HG03460 (cell line): Measurements from ENCODE around the gene DNAJC10.
A peak's percentile ranks its signal among the peaks of the same experiment; 100 is the strongest.
"Not testable (repeated sequence)": the region's sequence is repeated elsewhere in the genome, so short reads cannot be mapped to it uniquely, and the experiment has no call there.

Experiments
- ATAC-seq: cut with Tn5 transposase; IDR thresholded peaks from one replicate; pipeline ENCODE4 v1.9.1; 2021; ENCODE audit not compliant: unreplicated experiment

The DNAJC10 gene, protein sequence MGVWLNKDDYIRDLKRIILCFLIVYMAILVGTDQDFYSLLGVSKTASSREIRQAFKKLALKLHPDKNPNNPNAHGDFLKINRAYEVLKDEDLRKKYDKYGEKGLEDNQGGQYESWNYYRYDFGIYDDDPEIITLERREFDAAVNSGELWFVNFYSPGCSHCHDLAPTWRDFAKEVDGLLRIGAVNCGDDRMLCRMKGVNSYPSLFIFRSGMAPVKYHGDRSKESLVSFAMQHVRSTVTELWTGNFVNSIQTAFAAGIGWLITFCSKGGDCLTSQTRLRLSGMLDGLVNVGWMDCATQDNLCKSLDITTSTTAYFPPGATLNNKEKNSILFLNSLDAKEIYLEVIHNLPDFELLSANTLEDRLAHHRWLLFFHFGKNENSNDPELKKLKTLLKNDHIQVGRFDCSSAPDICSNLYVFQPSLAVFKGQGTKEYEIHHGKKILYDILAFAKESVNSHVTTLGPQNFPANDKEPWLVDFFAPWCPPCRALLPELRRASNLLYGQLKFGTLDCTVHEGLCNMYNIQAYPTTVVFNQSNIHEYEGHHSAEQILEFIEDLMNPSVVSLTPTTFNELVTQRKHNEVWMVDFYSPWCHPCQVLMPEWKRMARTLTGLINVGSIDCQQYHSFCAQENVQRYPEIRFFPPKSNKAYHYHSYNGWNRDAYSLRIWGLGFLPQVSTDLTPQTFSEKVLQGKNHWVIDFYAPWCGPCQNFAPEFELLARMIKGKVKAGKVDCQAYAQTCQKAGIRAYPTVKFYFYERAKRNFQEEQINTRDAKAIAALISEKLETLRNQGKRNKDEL

DNA sequence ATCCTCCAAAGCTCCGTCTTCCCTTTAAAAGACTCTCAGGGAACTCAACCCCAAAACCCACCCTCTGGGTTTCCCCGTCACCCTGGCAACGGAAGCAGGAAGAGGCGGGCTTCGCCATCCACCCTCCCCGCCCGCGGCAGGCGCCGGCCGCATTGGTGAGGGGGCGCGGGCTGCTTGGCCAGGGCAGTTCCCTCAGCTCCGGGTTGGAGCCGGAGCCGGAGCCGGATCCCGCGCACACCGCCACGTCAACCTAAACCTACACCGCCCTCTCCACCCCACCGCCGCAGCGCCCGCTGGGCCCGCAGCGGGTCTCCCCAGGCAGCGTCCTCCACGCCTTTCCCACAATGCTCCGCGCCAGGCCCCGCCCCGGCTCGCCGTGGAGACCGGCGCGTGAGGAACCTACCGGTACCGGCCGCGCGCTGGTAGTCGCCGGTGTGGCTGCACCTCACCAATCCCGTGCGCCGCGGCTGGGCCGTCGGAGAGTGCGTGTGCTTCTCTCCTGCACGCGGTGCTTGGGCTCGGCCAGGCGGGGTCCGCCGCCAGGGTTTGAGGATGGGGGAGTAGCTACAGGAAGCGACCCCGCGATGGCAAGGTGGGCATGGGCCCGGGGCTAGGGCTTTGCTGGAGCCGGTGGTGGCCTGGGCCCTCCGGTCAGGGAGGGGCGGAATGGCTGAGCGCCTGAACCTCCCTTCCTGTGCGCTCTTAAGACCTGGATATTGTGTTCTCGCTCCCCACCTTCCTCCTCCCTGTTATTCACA, at the start of gene DNAJC10:
Gene DNAJC10, plus strand, starts transcription at position 366 of the 758 bp plus-strand sequence. CDS start 1,830 bp downstream, outside the sequence.
- peak; percentile 85 for ATAC-seq

DNA sequence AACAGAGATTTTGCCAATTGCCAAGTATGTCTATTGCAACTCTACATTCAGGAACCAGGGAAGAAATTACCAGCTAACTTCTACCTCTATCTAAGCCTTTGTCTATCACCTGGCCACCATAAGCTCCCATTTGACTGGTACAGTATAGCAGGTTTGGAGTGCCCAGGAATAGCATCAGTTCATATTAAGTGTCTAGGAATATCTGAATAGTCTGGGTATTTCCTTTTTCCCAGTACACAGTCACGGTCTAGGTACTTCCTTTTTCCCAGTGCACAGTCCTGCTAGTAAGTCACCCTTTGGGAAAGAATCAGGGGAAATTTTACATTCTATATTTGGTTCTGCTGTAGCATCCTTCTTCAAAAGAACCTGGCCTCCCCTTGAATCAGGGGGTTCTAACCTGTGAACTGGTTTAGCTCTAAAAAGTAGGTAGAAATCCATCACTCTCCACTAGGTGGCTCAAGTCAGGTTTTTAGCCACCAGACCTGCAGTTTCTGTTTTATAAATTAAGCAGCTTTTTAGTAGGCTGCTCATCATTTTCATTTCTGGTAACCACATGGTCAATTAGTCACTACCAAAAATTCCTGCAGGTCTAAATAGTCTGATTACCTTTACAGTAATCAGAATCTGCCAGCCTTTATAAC, 49.3 kb upstream of the DNAJC10 start:
- peak; percentile 83 for ATAC-seq

DNA sequence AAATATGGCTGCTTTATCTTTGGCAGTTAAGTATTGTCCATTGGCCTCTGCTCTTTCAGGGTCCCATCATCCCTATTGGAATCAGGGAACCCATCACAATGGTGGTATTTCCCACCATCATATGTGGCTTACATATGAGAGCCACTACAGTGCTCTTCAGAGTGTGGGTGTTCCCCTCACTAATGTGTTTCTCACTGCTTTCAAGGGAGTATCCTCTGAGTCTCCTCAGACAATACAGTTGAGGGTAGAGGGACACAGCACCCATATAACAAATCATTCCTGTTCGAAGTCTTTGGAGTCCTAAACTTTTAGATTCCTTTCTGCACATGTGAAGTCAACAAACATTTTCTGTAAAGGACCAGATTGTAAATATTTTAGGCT, 48.8 kb upstream of the DNAJC10 start:
- ATAC-seq: peak; percentile 22

DNA sequence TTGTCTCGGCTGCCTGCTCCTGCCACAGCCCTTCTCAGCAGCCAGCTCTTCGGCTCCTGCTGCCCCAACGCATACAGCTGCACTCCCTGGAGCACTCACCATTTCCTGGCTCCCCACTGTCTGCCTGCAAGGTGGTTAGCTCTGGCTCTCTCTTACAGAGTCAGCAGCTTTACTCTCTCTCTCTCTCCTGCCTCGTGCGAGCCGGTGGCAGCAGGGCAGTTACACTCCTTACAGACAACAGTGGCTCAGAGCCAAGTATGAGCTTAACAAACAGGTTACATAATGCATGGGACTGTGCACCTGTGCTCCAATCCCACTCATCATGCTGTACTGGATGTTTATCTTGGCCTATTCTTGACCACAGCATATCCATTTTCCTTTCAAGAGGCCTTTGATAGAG, 47.4 kb upstream of the DNAJC10 start:
- ATAC-seq: no peak

DNA sequence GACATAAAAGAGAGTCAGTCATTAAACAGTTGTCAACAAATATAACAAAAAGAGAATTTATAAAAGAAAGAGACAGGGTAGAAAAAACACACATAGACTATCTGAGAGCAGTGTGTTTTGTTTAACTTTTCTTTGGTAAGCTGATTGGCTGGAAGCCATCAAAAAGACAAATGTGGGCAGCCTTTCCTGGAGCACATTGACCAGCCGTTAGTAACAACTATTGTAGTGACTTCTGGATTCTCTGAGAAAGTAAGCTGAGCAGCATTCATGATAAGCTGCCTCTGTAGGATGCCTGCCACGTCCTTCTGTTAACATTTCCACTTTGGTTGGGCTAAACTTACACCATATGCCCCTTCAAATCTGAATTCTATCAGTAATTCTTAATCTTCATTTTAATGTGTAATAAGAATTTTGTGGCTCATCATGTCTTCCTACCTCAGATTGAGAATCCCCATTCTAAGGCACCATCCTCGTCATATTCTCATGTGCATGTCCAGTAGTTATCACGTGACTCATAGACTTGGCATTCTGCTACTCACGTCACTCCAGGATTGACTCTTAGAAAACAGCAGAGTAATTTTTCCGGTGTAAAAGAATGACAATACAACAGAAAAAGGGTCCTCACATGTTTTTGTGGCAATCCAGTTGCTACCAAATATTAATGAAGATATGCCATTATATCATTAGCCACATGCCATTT, 43.4 kb upstream of the DNAJC10 start:
- no peak for ATAC-seq

DNA sequence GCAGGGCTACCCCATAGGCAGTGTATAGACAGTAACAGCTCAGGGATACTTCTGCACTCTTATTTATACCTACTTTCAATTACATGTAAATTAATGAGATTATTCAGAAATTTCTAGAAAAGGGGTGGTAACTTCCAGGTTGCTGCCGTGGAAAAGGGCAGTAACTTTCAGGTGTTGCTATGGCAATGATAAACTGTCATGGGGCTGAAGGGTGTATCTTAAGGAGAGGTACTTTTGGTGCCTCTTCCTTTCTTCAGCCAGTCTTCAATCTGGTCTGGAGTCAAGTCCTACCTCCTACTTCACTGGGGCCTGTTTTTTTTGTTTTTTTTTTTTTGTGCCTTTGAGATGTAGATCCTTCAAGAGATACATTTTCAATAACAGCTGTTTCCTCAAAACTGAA, 35.2 kb upstream of the DNAJC10 start:
- no peak for ATAC-seq

DNA sequence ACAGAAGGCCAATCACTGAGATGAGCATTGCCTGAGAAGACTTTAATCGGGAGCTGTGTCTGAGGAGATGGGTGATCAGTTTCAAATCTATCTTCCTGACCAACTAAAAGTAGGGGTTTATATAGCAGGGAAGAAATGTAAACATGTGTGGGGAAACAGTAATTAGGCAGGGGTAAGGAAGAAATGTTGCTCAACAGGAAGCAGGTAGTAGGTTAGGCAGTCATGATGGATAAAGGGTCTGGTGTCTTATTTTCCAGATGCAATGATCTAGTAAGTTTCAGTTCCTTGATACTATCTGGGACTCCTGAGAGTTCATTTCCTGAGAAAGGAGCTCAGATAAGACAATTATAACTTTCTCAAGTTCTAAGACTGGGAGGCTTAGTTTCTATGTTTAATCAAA, 33.8 kb upstream of the DNAJC10 start:
- ATAC-seq: no peak

DNA sequence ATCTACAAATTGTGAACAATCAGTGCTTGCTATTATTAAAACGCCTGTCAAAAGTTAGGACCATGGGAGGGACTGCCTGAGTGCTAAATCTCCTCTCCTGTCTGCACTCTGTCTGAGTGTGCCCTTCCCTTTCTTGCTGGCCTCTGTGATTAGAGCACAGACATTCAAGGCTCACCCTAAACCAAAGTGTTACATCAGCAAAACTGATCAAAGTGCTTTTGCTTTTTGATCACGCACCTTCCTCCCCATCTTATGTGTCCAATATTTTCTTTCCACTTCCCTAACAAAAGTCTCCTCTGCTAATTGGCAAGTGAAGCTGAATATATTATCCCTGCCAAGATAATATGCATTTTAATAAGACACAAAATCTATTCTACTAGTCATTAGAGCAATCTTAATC, 30.5 kb upstream of the DNAJC10 start:
- ATAC-seq: no peak

DNA sequence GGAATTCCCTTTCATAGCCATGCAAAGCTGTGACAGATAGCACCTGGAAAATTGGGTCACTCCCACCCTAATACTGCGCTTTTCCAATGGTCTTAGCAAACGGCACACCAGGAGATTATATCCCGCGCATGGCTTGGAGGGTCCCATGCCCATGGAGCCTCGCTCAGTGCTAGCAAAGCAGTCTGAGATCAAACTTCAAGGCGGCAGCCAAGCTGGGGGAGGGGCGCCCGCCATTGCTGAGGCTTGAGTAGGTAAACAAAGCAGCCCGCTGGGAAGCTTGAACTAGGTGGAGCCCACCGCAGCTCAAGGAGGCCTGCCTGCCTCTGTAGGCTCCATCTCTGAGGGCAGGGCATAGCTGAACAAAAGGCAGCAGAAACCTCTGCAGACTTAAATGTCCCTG, 29.3 kb upstream of the DNAJC10 start:
- ATAC-seq: not testable (repeated sequence)

DNA sequence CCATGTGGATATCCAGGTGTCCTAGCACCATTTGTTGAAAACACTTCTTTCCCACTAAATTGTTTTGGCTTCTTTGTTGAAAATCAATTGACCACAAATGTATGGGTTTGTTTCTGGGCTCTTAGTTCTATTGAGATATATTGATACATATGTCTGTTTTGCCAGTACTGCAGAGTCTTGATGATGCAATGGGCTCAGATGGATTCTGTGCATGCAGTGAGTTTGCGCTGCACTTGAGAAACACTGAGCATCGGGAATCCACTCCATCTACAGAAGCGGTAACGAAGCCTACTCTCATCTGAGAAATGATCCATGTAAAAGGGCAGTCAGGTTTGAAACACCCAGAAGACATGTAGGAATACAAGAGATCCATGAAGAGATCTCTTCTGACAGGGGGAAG, 21.9 kb upstream of the DNAJC10 start:
- ATAC-seq: no peak

DNA sequence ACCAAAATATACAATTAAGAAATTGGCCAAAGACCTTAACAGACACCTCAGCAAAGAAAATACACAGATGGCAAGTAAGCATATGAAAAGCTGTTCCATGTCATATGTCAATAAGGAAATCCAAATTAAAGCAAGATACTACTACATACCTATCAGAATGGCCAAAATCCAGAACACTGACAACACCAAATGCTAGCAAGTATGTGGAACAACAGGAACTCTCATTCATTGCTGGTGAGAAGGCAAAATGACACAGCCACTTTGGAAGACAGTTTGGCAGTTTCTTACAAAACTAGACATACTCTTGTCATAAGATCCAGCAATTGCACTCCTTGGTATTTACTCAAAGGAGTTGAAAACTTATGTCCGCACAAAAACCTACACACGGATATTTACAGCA, 20.3 kb upstream of the DNAJC10 start:
- ATAC-seq: no peak

DNA sequence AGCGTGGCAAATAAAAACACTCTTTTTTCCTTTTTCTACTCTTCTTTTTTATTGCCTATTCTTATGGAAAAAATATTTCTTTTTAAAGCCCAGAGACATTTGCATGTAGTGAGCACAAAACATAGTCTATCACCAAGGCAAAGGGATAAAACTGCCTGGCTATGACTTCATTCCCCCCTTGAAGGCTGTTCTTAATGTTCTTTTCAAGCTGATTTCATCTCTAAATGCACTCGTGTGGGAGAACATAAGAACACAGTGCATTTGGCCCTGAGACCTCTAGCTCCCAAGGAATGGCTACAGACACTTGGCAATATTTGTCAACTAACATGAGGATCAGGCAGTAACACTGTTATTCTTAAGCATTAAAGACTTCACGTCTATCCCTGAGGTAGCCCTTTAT, 17.4 kb upstream of the DNAJC10 start:
- no peak for ATAC-seq

DNA sequence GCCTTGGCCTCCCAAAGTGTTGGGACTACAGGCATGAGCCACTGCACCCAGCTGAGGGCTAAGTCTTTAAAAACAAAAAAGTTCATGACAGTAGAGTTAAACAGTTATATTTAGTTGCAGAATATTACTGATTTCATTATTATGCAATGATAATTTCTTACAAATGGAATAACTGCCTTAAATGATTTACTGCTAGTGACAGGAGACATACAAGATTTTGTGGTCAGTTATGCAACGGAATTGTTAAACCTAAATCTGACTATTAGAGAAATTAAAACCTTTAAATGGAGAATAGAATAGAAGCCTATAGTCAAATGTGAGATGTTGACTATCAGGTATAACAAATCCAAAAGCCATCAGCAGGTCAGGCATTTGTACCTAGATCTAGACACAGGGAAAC, 10.3 kb upstream of the DNAJC10 start:
- ATAC-seq: no peak

DNA sequence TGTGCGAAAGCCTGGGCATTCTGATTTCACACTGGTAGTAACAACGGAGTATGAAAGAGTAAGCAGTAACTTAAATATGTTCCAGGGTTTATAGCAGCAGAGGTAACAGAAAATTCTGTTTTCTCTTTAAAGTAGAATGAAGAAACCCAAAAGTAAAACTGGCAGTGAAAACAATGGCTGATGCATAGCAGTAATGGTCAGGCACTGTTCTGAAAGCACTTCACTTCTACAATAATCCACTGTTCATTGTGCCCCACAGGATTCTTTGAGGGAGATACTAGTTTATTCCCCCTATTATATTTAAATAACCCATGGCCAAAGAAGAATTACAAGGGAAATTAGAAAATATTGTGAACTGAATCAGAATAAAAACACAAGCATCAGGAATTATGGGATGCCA, 9.3 kb upstream of the DNAJC10 start:
- ATAC-seq: no peak

DNA sequence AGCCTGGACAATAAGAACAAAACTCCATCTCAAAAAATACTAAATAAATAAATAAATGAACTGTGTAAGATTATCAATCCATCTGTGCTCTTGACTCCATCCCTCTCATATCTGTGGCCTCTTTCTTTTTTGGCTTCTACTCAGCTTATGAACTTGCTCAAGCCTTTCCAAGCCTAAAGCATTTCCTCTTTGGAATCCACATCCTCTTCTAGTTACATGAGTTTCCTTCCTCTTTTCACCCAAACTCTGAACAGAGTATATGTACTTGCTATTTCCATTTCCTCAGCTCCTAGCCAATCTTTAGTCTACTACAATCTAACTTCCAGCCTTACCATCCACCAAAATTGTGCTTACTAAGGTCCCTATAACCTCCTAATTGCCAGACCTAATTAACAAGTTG, 2.5 kb upstream of the DNAJC10 start:
- no peak for ATAC-seq

DNA sequence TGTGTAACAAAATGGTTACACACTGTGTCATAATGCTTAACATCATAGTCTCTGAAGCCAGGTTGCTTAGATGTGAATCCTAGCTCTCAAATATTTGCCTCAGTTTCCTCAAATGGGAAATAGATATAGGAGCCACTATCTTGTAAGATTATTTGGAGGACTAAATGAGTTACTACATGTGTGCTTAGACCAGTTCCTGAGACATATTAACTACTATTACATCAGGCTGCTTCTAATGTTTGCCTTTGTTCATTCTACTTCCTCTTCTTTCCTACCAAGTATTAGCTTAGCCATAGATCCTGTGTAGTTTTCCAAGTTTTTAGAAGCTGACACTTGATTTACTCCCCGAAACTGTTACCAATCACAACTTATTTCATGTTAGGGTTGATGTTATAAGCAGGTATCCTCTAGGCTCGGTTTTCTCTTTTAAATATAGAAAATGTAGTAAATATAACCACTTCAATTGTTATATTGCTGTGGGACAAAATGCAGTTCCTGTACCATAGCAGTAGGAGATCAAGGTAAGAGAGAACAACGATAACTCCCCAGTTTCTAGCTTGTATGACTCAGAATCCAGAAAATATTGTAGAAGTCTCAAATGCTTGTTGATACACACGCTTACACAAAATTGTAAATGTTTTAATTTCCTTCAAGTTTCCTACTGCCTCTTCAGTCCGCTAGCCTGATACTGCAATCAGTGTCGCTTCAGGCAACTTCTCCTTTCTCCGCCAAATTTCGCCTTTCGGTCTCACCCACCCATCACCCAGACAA, 751 bp upstream of the DNAJC10 start:
- ATAC-seq: no peak

DNA sequence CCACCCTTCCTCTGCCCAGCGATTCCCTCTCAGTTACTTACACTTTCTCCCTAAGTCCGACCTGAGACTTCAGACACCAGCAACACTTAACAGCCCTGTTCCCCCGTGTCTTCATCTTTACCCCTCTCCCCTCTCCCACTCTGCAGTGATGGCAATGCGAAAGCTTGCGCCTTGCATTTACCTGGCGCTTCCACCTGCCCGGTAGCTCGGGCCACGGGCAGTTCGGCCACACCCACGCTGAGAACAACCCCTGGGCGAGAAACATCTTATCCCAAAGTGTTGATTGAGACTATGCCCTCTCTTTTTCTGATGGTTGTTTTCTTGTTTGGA, 558 bp downstream of the DNAJC10 start:
- ATAC-seq: no peak

DNA sequence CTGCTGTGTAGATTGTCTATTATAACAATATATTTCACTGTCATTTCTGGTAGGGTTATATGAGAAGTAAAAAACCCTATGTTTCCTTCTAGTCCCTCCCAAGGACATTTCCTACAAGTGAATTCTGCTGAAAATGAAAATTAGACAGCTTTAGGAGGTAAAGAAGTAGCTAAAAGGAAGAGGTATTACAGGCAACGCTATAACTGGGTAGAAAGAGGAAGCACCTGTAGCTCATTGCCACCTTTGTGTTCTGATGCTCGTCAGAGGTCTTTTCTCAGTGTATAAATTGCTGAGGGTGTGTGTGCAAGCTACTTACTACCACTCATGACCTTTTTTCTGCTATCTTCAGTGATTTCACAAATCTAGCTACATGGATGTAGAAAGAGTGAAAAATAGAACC, 1.4 kb downstream of the DNAJC10 start:
- peak; percentile 29 for ATAC-seq

DNA sequence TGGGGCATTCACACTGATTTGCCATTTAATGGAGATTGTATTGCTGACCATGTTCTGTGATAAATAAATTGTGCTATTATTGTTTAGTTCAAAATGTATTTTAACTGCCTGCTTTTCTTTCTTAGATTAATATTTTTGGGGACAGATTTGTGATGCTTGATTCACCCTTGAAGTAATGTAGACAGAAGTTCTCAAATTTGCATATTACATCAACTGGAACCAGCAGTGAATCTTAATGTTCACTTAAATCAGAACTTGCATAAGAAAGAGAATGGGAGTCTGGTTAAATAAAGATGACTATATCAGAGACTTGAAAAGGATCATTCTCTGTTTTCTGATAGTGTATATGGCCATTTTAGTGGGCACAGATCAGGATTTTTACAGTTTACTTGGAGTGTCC, 1.8 kb downstream of the DNAJC10 start:
- ATAC-seq: no peak

DNA sequence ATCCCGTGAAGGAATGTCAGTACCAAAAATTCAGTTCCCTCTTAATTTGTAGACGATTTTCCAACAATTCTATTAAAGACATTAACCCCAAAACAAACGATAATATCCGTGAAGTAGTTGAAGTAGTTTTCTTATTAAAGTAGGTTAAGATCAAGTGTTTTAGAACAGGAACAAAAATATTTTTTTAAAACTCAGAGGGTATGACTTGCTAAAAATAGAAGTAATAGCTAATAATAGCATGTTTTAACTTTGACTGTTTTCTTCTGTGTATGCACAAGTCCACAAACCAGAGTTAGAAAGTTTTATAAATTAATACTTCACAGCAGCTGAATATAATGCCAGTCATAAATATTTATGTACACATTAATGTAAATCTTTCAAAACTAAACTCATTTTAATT, 2.4 kb downstream of the DNAJC10 start:
- no peak for ATAC-seq
